Measurements from ENCODE around the gene RANBP10. TPM values are rescaled to one million over a fixed set of nuclear protein-coding genes. Genes with fewer than 3 reads are reported as not detected.

The RANBP10 gene
- total RNA-seq, 6 donors from 2014 or later: 6.5 to 50.3 (median 17.0) TPM

DNA sequence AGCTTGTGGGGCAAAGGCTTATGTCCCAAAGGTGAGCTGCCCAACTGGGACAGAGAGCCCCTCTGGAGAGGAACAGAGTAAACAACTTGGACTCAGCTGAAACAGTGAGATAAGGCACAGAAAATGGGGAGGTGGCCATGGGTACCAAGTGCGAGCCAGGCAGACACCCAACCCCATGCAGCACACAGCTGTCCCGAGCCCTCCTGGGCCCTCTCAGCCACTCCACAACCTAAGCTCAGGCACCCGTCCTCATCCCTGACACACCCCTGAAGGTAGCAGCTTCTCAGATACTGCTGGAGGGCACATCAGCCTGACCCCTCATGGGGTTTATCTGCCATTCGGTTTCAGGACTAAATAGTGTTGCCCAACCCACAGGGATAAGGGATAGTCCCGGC is 82.5 kb downstream of the RANBP10 start:
- no peak overlapping the region for H3K4me3 ChIP-seq
- H3K4me1 ChIP-seq: peaks cover 8 to 10% (median 9%) of the 10 kb centered on the region in 4 donors
- WGBS, 2 donors: 89 to 95% methylated on average over 4 to 5 of the region's 5 CpGs
- peaks cover 8 to 47% (median 37%) of the 10 kb centered on the region in 4 donors for H3K36me3 ChIP-seq
- no peak overlapping the region for H3K27ac ChIP-seq
- TF ChIP-seq, protein P1, sequence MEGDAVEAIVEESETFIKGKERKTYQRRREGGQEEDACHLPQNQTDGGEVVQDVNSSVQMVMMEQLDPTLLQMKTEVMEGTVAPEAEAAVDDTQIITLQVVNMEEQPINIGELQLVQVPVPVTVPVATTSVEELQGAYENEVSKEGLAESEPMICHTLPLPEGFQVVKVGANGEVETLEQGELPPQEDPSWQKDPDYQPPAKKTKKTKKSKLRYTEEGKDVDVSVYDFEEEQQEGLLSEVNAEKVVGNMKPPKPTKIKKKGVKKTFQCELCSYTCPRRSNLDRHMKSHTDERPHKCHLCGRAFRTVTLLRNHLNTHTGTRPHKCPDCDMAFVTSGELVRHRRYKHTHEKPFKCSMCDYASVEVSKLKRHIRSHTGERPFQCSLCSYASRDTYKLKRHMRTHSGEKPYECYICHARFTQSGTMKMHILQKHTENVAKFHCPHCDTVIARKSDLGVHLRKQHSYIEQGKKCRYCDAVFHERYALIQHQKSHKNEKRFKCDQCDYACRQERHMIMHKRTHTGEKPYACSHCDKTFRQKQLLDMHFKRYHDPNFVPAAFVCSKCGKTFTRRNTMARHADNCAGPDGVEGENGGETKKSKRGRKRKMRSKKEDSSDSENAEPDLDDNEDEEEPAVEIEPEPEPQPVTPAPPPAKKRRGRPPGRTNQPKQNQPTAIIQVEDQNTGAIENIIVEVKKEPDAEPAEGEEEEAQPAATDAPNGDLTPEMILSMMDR (IDR thresholded peaks at IDR 0.05): no peak
- TF ChIP-seq POLR2A (IDR thresholded peaks at IDR 0.05): no peak
- TF ChIP-seq EP300 (IDR thresholded peaks at IDR 0.05): no peak
- no peak for TF ChIP-seq POLR2AphosphoS5 (IDR thresholded peaks at IDR 0.05)
- no peaks in the 10 kb centered on the region for H3K27me3 ChIP-seq
- ATAC-seq (ENCODE audit: low FRiP score in 2 of 2): no peak
- H3K9me3 ChIP-seq: no peaks in the 10 kb centered on the region
- DNase-seq: no peak

DNA sequence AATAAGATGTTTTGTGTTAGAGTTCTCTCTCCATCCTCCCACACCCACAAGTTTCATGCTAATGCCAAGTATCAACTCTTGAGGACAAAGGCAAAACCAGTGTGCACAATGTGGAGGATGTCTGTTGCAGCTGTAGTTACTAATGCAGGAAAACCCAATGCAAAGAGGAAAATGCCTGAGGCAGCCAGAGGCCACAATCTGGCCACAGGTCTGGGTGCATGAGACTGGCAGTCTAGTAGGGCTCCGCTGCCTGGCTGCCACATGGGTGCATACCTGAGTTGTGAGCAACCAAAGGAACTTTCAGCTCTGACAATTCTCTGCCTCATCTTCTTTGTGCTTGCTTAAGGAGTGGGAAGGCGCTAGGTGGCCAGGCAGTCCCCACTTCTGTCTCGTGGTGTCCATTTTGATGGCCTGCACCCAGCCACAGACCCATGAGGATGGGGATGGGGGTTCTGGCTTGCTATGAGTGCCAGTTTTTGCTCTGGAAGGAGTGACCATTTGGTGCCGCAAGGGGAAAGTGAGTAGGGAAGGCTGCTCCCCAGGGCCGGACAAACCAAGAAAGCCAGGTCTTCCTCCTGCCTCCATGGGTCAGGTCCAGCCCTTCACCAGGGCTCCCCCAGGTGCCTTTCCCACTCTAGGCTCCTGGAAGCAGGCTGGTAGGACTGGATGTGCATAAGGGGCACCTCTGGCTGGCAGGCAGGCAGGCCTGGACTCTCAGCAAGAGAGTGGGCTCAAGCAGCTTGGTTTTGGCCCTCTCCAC is 83.0 kb downstream of the RANBP10 start:
- 93 to 100% methylated on average over 1 to 5 of the region's 5 CpGs for WGBS, 2 donors
- peaks cover 11 to 14% (median 12%) of the 10 kb centered on the region in 4 donors for H3K4me1 ChIP-seq
- no peak overlapping the region for H3K27ac ChIP-seq
- no peaks in the 10 kb centered on the region for H3K9me3 ChIP-seq
- H3K4me3 ChIP-seq: no peak overlapping the region
- no peak for TF ChIP-seq EP300 (IDR thresholded peaks at IDR 0.05)
- no peaks in the 10 kb centered on the region for H3K27me3 ChIP-seq
- peaks cover 7 to 42% (median 31%) of the 10 kb centered on the region in 4 donors for H3K36me3 ChIP-seq
- no peak for ATAC-seq (ENCODE audit: low FRiP score in 2 of 2)
- no peak for DNase-seq

DNA sequence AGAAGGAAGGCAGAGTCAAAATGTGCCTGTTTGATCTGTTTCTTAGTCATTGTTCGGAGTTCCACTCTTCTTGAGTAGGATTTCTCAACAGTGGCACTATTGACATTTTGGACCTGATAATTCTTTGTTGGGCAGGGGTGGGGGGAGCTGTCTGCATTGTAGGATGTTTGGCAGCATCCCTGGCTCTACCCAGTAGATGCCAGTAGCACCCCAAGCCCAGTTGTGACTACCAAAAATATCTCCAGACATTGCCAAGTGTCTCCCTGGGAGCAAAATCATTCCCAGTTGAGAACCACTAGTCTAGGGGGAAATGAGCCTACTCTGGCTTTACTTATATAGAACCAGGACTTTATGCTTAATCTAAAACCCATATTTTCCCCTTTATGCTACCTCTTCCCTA is 86.1 kb downstream of the RANBP10 start:
- 15 to 40% methylated on average over 1 of the region's 1 CpG for WGBS, 2 donors
- H3K9me3 ChIP-seq: no peaks in the 10 kb centered on the region
- TF ChIP-seq EP300 (IDR thresholded peaks at IDR 0.05): no peak
- peaks cover 17 to 41% (median 21%) of the 10 kb centered on the region in 4 donors for H3K4me1 ChIP-seq
- no peak for DNase-seq
- ATAC-seq (ENCODE audit: low FRiP score in 2 of 2): no peak
- peaks cover 0 to 17% (median 10%) of the 10 kb centered on the region in 4 donors for H3K36me3 ChIP-seq
- H3K4me3 ChIP-seq: peak overlapping the region in 1 of 4 donors; percentile 90
- H3K27me3 ChIP-seq: no peaks in the 10 kb centered on the region
- peak overlapping the region; percentile 80 to 92 (median 85) for H3K27ac ChIP-seq

DNA sequence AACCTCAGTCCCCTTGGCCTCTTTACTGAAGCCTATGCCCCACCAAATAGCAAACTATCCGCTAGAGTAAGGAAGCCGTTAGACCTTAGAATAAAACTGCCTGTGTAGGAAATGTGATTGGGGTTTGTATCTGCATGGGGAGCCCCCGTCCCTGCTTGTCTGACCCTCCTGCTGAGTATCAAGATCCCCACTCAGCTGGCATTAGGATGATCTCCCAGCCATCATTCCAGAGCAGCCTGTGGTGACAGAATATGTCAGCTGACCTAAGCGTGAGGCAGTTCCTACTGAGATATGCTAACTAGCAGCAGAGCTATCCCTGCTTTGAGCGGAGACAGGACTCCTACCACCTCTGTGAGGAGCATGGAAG is 86.6 kb downstream of the RANBP10 start:
- ATAC-seq (ENCODE audit: low FRiP score in 2 of 2) (peak; percentile 51 to 72), DNase-seq (peak in 1 of 2 donors; percentile 61)
- H3K36me3 ChIP-seq: peaks cover 0 to 13% (median 6%) of the 10 kb centered on the region in 4 donors
- peaks cover 17 to 43% (median 25%) of the 10 kb centered on the region in 4 donors for H3K4me1 ChIP-seq
- H3K4me3 ChIP-seq: peak overlapping the region; percentile 86 to 97 (median 92)
- H3K27ac ChIP-seq: peak overlapping the region; percentile 80 to 92 (median 85)
- TF ChIP-seq POLR2A (IDR thresholded peaks at IDR 0.05): no peak
- no peak for TF ChIP-seq EP300 (IDR thresholded peaks at IDR 0.05)
- TF ChIP-seq, protein P1 (IDR thresholded peaks at IDR 0.05): no peak
- no peak for TF ChIP-seq POLR2AphosphoS5 (IDR thresholded peaks at IDR 0.05)
- 3 to 5% methylated on average over 4 to 5 of the region's 5 CpGs for WGBS, 2 donors
- H3K27me3 ChIP-seq: no peaks in the 10 kb centered on the region
- H3K9me3 ChIP-seq: no peaks in the 10 kb centered on the region

DNA sequence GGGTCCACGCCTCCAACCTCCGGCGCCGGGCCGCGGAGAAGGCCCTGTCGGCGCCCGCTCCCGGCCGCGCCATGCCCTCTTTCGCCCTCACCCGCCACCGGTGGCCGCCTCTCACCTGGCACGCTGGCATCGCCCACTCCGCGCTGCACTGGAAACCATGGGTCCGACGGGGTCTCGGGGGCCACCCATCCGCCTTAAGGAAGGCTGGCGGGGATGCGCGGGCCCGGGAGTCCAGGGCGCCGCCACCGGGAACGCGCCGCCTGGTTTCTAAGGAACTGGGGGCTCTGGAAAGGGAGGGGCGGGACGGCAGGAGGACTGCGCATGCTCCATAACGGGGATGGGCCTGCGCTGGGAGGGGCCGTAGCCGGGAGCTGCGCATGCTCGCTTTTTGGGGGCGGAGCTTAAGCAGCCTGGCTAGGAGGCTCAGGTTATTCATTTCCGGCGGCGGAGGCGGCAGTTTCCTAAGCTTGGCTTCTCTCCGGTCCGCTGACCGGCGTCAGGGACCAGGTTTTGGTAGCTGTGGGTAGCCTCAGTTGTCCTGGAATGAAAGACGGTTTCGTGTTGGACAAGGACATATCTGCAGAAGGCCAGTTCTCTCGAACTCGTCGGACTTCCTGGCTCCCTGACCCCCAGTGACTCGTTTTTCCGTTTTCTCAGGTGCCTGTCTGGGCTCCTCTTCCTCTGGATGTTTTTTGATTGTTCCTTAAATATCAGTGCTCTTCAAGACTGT is 87.1 kb downstream of the RANBP10 start, which contains the start of gene GFOD2:
TSS of gene GFOD2 (minus strand) at position 269 of the 730 bp plus-strand sequence. CDS start 33,601 bp downstream, outside the sequence.
- peak; percentile 98 to 99 for ATAC-seq (ENCODE audit: low FRiP score in 2 of 2)
- Histone ChIP-seq H3K27ac (peak within 1 kb of the TSS; percentile 80 to 92 (median 85)), H3K4me3 (peak within 1 kb of the TSS; percentile 86 to 97 (median 92)), H3K36me3 (peaks cover 0 to 8% (median 3%) of the 10 kb centered on the region in 4 donors), H3K27me3 (no peaks in the 10 kb centered on the region), H3K4me1 (peaks cover 17 to 48% (median 26%) of the 10 kb centered on the region in 4 donors), H3K9me3 (no peaks in the 10 kb centered on the region)
- WGBS, 2 donors: 0 to 1% methylated on average over 13 to 41 of the region's 59 CpGs
- peak in 3 of 4 donors; percentile 54 to 90 (median 84) for TF ChIP-seq POLR2A (IDR thresholded peaks at IDR 0.05)
- peak; percentile 77 to 92 for TF ChIP-seq POLR2AphosphoS5 (IDR thresholded peaks at IDR 0.05)
- TF ChIP-seq EP300 (IDR thresholded peaks at IDR 0.05): peak in 1 of 4 donors; percentile 41
- TF ChIP-seq, protein P1 (IDR thresholded peaks at IDR 0.05): peak in 1 of 6 experiments; percentile 29
- DNase-seq: peak; percentile 97
